Suprapubic skin (tissue), 4 donors: ENCODE data around the gene TTC23. TPM values are rescaled to one million over a fixed set of nuclear protein-coding genes. Genes with fewer than 3 reads are reported as not detected.

Experiments
- DNase-seq, 2 donors: peaks; one replicate each; pipeline ENCODE4 v3.0.0-alpha.2; 2019; ENCODE audit warnings: low spot score in 2 of 2
- H3K27ac ChIP-seq: fragments of 200-600 bp; sonication (generic); one replicate; pipeline ENCODE4 v1.5.1; 2019
- H3K27me3 ChIP-seq: fragments of 200-600 bp; sonication (generic); one replicate; pipeline ENCODE4 v1.5.1; 2019
- H3K36me3 ChIP-seq: fragments of 200-600 bp; sonication (generic); one replicate; pipeline ENCODE4 v1.5.1; 2019
- H3K4me1 ChIP-seq: fragments of 200-600 bp; sonication (generic); one replicate; pipeline ENCODE4 v1.5.1; 2019
- H3K4me3 ChIP-seq: fragments of 200-600 bp; sonication (generic); one replicate; pipeline ENCODE4 v1.5.1; 2019; ENCODE audit warnings: mild to moderate bottlenecking
- H3K9me3 ChIP-seq: fragments of 200-600 bp; sonication (generic); one replicate; pipeline ENCODE4 v1.5.1; 2019
- EP300 ChIP-seq: sonication (generic); formaldehyde crosslinking; IDR thresholded peaks from one replicate; pipeline ENCODE4 v1.6.1; 2017; ENCODE audit warnings: antibody characterized with exemption
- POLR2A ChIP-seq, 2 donors: fragments of 450-650 bp; IDR thresholded peaks; one replicate each; pipeline ENCODE4 v1.6.1; 2017; ENCODE audit warnings: antibody characterized with exemption in 2 of 2, mild to moderate bottlenecking in 2 of 2, moderate library complexity in 2 of 2
- POLR2AphosphoS5 ChIP-seq, 3 donors: sonication (generic); formaldehyde crosslinking; IDR thresholded peaks; one replicate each; pipeline ENCODE4 v1.6.1; 2017; ENCODE audit warnings: antibody characterized with exemption in 3 of 3
- WGBS: methylation state at CpG from one replicate; pipeline ENCODE4 v1.1.5; 2018; 5-methylcytosine and 5-hydroxymethylcytosine counted together
- total RNA-seq, 4 donors: library from RNA; depleted of rRNA; stranded (reverse); fragments of >200 nt; gene quantifications; one replicate each; pipeline ENCODE4 v1.1.0, GENCODE V29; 2016
- TF ChIP-seq, protein P1 (sequence below), 2 donors: fragments of 200-600 bp in 1 of 2; fragments of 450-650 bp in 1 of 2; sonication (generic) in 1 of 2; IDR thresholded peaks; one replicate each; pipeline ENCODE4 v1.5.1; 2016 to 2019; ENCODE audit warnings: antibody characterized with exemption in 2 of 2, mild to moderate bottlenecking in 1 of 2, moderate library complexity in 1 of 2

Gene TTC23
- total RNA-seq, 4 donors from 2014 or later, result 14.4 to 34.6 (median 17.6) TPM

- WGBS, result 95% methylated on average over 2 of the region's 2 CpGs
- no peaks in the 10 kb centered on the region for H3K27me3 ChIP-seq
- no peak for DNase-seq
- H3K4me3 ChIP-seq, result no peak overlapping the region
- H3K36me3 ChIP-seq, result no peaks in the 10 kb centered on the region
- TF ChIP-seq, protein P1, sequence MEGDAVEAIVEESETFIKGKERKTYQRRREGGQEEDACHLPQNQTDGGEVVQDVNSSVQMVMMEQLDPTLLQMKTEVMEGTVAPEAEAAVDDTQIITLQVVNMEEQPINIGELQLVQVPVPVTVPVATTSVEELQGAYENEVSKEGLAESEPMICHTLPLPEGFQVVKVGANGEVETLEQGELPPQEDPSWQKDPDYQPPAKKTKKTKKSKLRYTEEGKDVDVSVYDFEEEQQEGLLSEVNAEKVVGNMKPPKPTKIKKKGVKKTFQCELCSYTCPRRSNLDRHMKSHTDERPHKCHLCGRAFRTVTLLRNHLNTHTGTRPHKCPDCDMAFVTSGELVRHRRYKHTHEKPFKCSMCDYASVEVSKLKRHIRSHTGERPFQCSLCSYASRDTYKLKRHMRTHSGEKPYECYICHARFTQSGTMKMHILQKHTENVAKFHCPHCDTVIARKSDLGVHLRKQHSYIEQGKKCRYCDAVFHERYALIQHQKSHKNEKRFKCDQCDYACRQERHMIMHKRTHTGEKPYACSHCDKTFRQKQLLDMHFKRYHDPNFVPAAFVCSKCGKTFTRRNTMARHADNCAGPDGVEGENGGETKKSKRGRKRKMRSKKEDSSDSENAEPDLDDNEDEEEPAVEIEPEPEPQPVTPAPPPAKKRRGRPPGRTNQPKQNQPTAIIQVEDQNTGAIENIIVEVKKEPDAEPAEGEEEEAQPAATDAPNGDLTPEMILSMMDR (IDR thresholded peaks at IDR 0.05), result no peak
- no peak for TF ChIP-seq EP300
- no peak for TF ChIP-seq POLR2A (IDR thresholded peaks at IDR 0.05)
- TF ChIP-seq POLR2AphosphoS5 (IDR thresholded peaks at IDR 0.05), result no peak
- no peaks in the 10 kb centered on the region for H3K4me1 ChIP-seq
- H3K27ac ChIP-seq, result no peak overlapping the region
- no peaks in the 10 kb centered on the region for H3K9me3 ChIP-seq
Observed at GRCh38 chr15:99086327-99086667, 163.1 kb downstream of the TTC23 start.

Other genes with a start within 250 kb of the TTC23 start
- gene PGPEP1L, start 241.8 kb downstream of the TTC23 start, total RNA-seq, result not detected
- 10 to 100 TPM in 2 of 4 donors, 1 to 10 TPM in 2; 6.7 to 20.3 (median 10.7) TPM for gene SYNM, start 144.5 kb downstream of the TTC23 start, total RNA-seq
- 10 to 100 TPM; 26.4 to 80.5 (median 36.5) TPM for gene LRRC28, start 1.9 kb upstream of the TTC23 start, total RNA-seq